Measurements from ENCODE around the gene ABL1.
"Not testable (repeated sequence)": the region's sequence is repeated elsewhere in the genome, so short reads cannot be mapped to it uniquely, and the experiment has no call there.

ABL1 gene

GRCh38 chr9:130834371-130835336, at the start of gene ABL1:
TSS of gene ABL1 (plus strand) at chr9:130835254. CDS start at chr9:130835447, 193 bp downstream.
- DNase-seq (ENCODE audit: low read depth): peak; percentile 88
- TF ChIP-seq CTCF (IDR thresholded peaks at IDR 0.05; ENCODE audit: low read length, missing control alignments): no peak
- peak within 1 kb of the TSS; percentile 93 for H3K4me3 ChIP-seq (replicated peaks; ENCODE audit: low read depth, low read length)

GRCh38 chr9:130785940-130786508, 49.0 kb upstream of the ABL1 start:
- no peak for TF ChIP-seq CTCF (IDR thresholded peaks at IDR 0.05; ENCODE audit: low read length, missing control alignments)
- H3K4me3 ChIP-seq (replicated peaks; ENCODE audit: low read depth, low read length): no peak overlapping the region
- no peak for DNase-seq (ENCODE audit: low read depth)

GRCh38 chr9:130786526-130786925, 48.5 kb upstream of the ABL1 start:
- no peak for TF ChIP-seq CTCF (IDR thresholded peaks at IDR 0.05; ENCODE audit: low read length, missing control alignments)
- no peak overlapping the region for H3K4me3 ChIP-seq (replicated peaks; ENCODE audit: low read depth, low read length)
- no peak for DNase-seq (ENCODE audit: low read depth)

- TF ChIP-seq CTCF (IDR thresholded peaks at IDR 0.05; ENCODE audit: low read length, missing control alignments): no peak
- no peak overlapping the region for H3K4me3 ChIP-seq (replicated peaks; ENCODE audit: low read depth, low read length)
- DNase-seq (ENCODE audit: low read depth): no peak
These were observed 45.0 kb upstream of the ABL1 start for GRCh38 chr9:130789747-130790672.

- H3K4me3 ChIP-seq (replicated peaks; ENCODE audit: low read depth, low read length): no peak overlapping the region
- DNase-seq (ENCODE audit: low read depth): no peak
- no peak for TF ChIP-seq CTCF (IDR thresholded peaks at IDR 0.05; ENCODE audit: low read length, missing control alignments)
These were observed 43.7 kb upstream of the ABL1 start for GRCh38 chr9:130791303-130791894.

GRCh38 chr9:130793589-130793988, 41.5 kb upstream of the ABL1 start:
- DNase-seq (ENCODE audit: low read depth): no peak
- H3K4me3 ChIP-seq (replicated peaks; ENCODE audit: low read depth, low read length): no peak overlapping the region
- no peak for TF ChIP-seq CTCF (IDR thresholded peaks at IDR 0.05; ENCODE audit: low read length, missing control alignments)

- H3K4me3 ChIP-seq (replicated peaks; ENCODE audit: low read depth, low read length): not testable (repeated sequence)
These were observed 41.0 kb upstream of the ABL1 start for GRCh38 chr9:130794021-130794420.

GRCh38 chr9:130794423-130794822, 40.6 kb upstream of the ABL1 start:
- not testable (repeated sequence) for H3K4me3 ChIP-seq (replicated peaks; ENCODE audit: low read depth, low read length)
- peak; percentile 69 for DNase-seq (ENCODE audit: low read depth)

More at GRCh38 chr9:130794021-130794420, 41.0 kb upstream of the ABL1 start:
- not testable (repeated sequence) for DNase-seq (ENCODE audit: low read depth)

All from fibroblast of pulmonary artery (primary cell).